K562 (cell line): ENCODE results near the gene ARHGAP26. TPM values are rescaled to one million over a fixed set of nuclear protein-coding genes. Genes with fewer than 3 reads are reported as not detected.

Experiments
- ARID1B ChIP-seq: fragments of 450-650 bp; IDR thresholded peaks from 2 replicates; pipeline ENCODE4 v1.6.1; 2016; ENCODE audit warnings: antibody characterized with exemption, mild to moderate bottlenecking, inconsistent platforms
- C11orf30 ChIP-seq: fragments of 450-650 bp; IDR thresholded peaks from 2 replicates; pipeline ENCODE4 v1.6.1; 2016; ENCODE audit warnings: low read depth, mild to moderate bottlenecking
- CBX2 ChIP-seq: fragments of 200-600 bp; sonication (generic); IDR thresholded peaks from one replicate; pipeline ENCODE4 v1.6.1; 2012; ENCODE audit warnings: mild to moderate bottlenecking, low read length, inconsistent platforms; ENCODE audit not compliant: insufficient read depth, poor library complexity, severe bottlenecking
- GATA2 ChIP-seq: sonication (generic); formaldehyde crosslinking; IDR thresholded peaks from 2 replicates; pipeline ENCODE4 v1.4.0; 2020; ENCODE audit warnings: mild to moderate bottlenecking, missing genetic modification reagents
- JUND ChIP-seq, 2 experiments: IDR thresholded peaks; 2 replicates in 1 of 2; 3 replicates in 1 of 2; pipeline ENCODE4 v1.6.1; 2011; ENCODE audit warnings: borderline replicate concordance in 2 of 2, low read depth in 2 of 2, low read length in 2 of 2, improper control_type of control experiment in 1 of 2, missing biosample characterization in 1 of 2, missing genetic modification characterization in 1 of 2, missing genetic modification reagents in 1 of 2
- LCOR ChIP-seq: sonication (generic); formaldehyde crosslinking; IDR thresholded peaks from 2 replicates; pipeline ENCODE4 v1.8.0; 2022; ENCODE audit warnings: mild to moderate bottlenecking, missing genetic modification reagents
- NR2C1 ChIP-seq, 2 experiments: fragments of 450-650 bp; IDR thresholded peaks; 2 replicates each; pipeline ENCODE4 v1.6.1; 2017; ENCODE audit warnings: mild to moderate bottlenecking in 2 of 2, antibody characterized with exemption in 1 of 2, inconsistent platforms in 1 of 2, missing compliant biosample characterization in 1 of 2, missing genetic modification characterization in 1 of 2
- RUNX1 ChIP-seq: sonication (generic); IDR thresholded peaks from 2 replicates; pipeline ENCODE4 v1.6.1; 2016; ENCODE audit warnings: antibody characterized with exemption, low read depth
- SMARCA4 ChIP-seq: fragments of 450-650 bp; IDR thresholded peaks from 2 replicates; pipeline ENCODE4 v1.6.1; 2016
- ZNF143 ChIP-seq: sonication (generic); formaldehyde crosslinking; IDR thresholded peaks from 2 replicates; pipeline ENCODE4 v1.9.0; 2022; ENCODE audit warnings: mild to moderate bottlenecking, missing genetic modification reagents
- ZNF311 ChIP-seq: fragments of 250-450 bp; sonication (Bioruptor Pico); IDR thresholded peaks from 2 replicates; pipeline ENCODE4 v1.4.0; 2020; ENCODE audit warnings: mild to moderate bottlenecking, moderate library complexity
- ZNF444 ChIP-seq: fragments of 250-450 bp; sonication (Bioruptor Pico); IDR thresholded peaks from 2 replicates; pipeline ENCODE4 v1.4.0; 2020; ENCODE audit warnings: mild to moderate bottlenecking, moderate library complexity
- ZNF583 ChIP-seq: fragments of 250-450 bp; sonication (Bioruptor Pico); IDR thresholded peaks from 2 replicates; pipeline ENCODE4 v1.4.0; 2020
- ZNF780A ChIP-seq: fragments of 250-450 bp; sonication (Bioruptor Pico); IDR thresholded peaks from 2 replicates; pipeline ENCODE4 v1.5.0; 2021; ENCODE audit warnings: mild to moderate bottlenecking
- polyA plus RNA-seq, 8 experiments: library from polyadenylated mRNA; depleted of rRNA in 4 of 8; stranded (reverse) in 5 of 8; unstranded in 3 of 8; fragments of >200 nt; fragmentation: Nextera tagmentation in 2 of 8; fragmentation: Illumina TruSeq in 1 of 8; extraction: Ambion mirVana in 2 of 8; extraction: Trizol in 1 of 8; gene quantifications; 2 replicates each; pipeline versions ENCODE4 v1.2.1 to v1.2.3, GENCODE V29; 2011 to 2014; ENCODE audit warnings: inconsistent platforms in 1 of 8, missing spikeins in 1 of 8
- total RNA-seq, 7 experiments: library from RNA; depleted of rRNA in 6 of 7; stranded (reverse); fragments of >200 nt in 6 of 7; fragmentation: Illumina TruSeq in 2 of 7; extraction: Trizol in 2 of 7; gene quantifications; 2 replicates each; pipeline versions ENCODE4 v1.2.1 to v1.2.3, GENCODE V29; 2011 to 2021; ENCODE audit warnings: low replicate concordance in 1 of 7
- TF ChIP-seq, protein P1 (sequence below): fragments of 450-650 bp; conservative IDR thresholded peaks from 2 replicates; pipeline ENCODE4 v1.6.1; 2016; ENCODE audit warnings: missing genetic modification characterization, low read depth, mild to moderate bottlenecking, missing compliant biosample characterization, moderate library complexity
- TF ChIP-seq, protein P2 (sequence below): sonication (generic); formaldehyde crosslinking; IDR thresholded peaks from 2 replicates; pipeline ENCODE4 v1.8.1; 2023; ENCODE audit warnings: mild to moderate bottlenecking, missing genetic modification reagents
- TF ChIP-seq, protein P3 (sequence below), 3 experiments: fragments of 200-800 bp in 1 of 3; sonication (Bioruptor generic) in 1 of 3; sonication (generic) in 1 of 3; formaldehyde crosslinking in 1 of 3; IDR thresholded peaks; 2 replicates each; pipeline versions ENCODE4 v1.6.1 to v1.8.0; 2016 to 2022; ENCODE audit warnings: mild to moderate bottlenecking in 2 of 3, missing compliant biosample characterization in 2 of 3, missing genetic modification characterization in 2 of 3, missing genetic modification reagents in 1 of 3
- TF ChIP-seq, protein P4 (sequence below): sonication (generic); formaldehyde crosslinking; IDR thresholded peaks from 2 replicates; pipeline ENCODE4 v1.8.0; 2022; ENCODE audit warnings: mild to moderate bottlenecking, missing genetic modification reagents
- TF ChIP-seq, protein P5 (sequence below): fragments of 450-650 bp; conservative IDR thresholded peaks from 2 replicates; pipeline ENCODE4 v1.6.1; 2016; ENCODE audit warnings: missing genetic modification characterization, low read depth, mild to moderate bottlenecking, control low read depth, missing compliant biosample characterization

The ARHGAP26 gene
- total and polyA plus RNA-seq, 9 of the 15 experiments (the other 6 are each of a cell fraction or from before 2014, with no cell fraction given): 0.13 to 1.1 (median 0.55) TPM

DNA sequence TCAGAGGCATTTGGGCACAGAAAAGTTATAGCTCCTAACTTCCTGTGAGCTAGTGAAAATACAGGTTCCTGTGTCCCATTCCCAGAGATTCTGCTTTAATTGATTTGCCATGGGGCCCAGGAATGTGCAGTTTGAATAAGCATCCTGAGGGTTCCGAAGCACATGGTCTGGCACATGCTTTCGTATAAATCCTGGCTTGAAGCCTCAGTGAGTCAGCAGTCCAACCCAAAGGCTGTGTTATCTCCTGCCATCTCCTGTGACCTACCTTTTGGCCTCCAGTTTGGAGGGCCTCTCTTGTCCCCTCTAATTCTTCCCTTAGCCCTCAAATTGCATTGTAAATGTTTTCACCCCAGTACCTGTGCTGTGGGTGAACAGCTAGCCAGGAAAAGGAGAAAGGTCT, 449.5 kb downstream of the ARHGAP26 start (continued):
- TF ChIP-seq ZNF780A (CRISPR knock-in tag) (no peak), JUND (IDR thresholded peaks at IDR 0.05; ENCODE audit: borderline replicate concordance, low read depth, low read length) (peak; percentile 71; the same call in 1 of the 2 replicates), JUND (tag; IDR thresholded peaks at IDR 0.05; ENCODE audit: borderline replicate concordance, low read depth, low read length) (peak; percentile 84; the same call in 2 of the 3 replicates), ARID1B (peak; percentile 47), NR2C1 (IDR thresholded peaks at IDR 0.05) (peak; percentile 19; the same call in 1 of the 2 replicates), NR2C1 (tag; IDR thresholded peaks at IDR 0.05) (no peak; the same call in none of the 2 replicates), GATA2 (peak; percentile 42; the same call in 1 of the 2 replicates), ZNF143 (CRISPR knock-in tag) (no peak), CBX2 (no peak), ZNF444 (CRISPR knock-in tag) (no peak), ZNF583 (CRISPR knock-in tag) (peak; percentile 87), C11orf30 (peak; percentile 77; the same call in 1 of the 2 replicates), ZNF311 (CRISPR knock-in tag) (peak; percentile 54), RUNX1 (no peak), LCOR (CRISPR knock-in tag) (peak; percentile 47; the same call in 1 of the 2 replicates), SMARCA4 (peak; percentile 68)
- TF ChIP-seq, protein P1, sequence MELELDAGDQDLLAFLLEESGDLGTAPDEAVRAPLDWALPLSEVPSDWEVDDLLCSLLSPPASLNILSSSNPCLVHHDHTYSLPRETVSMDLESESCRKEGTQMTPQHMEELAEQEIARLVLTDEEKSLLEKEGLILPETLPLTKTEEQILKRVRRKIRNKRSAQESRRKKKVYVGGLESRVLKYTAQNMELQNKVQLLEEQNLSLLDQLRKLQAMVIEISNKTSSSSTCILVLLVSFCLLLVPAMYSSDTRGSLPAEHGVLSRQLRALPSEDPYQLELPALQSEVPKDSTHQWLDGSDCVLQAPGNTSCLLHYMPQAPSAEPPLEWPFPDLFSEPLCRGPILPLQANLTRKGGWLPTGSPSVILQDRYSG (tag): peak; percentile 60; the same call in 1 of the 2 replicates
- TF ChIP-seq, protein P2, sequence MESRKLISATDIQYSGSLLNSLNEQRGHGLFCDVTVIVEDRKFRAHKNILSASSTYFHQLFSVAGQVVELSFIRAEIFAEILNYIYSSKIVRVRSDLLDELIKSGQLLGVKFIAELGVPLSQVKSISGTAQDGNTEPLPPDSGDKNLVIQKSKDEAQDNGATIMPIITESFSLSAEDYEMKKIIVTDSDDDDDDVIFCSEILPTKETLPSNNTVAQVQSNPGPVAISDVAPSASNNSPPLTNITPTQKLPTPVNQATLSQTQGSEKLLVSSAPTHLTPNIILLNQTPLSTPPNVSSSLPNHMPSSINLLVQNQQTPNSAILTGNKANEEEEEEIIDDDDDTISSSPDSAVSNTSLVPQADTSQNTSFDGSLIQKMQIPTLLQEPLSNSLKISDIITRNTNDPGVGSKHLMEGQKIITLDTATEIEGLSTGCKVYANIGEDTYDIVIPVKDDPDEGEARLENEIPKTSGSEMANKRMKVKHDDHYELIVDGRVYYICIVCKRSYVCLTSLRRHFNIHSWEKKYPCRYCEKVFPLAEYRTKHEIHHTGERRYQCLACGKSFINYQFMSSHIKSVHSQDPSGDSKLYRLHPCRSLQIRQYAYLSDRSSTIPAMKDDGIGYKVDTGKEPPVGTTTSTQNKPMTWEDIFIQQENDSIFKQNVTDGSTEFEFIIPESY (CRISPR knock-in tag): peak; percentile 40; the same call in 1 of the 2 replicates
- TF ChIP-seq, protein P3, sequence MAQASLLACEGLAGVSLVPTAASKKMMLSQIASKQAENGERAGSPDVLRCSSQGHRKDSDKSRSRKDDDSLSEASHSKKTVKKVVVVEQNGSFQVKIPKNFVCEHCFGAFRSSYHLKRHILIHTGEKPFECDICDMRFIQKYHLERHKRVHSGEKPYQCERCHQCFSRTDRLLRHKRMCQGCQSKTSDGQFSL (CRISPR knock-in tag; IDR thresholded peaks at IDR 0.05): no peak
- TF ChIP-seq, protein P3 (tag; IDR thresholded peaks at IDR 0.05): 0 out of 4 replicates have a peak, but pooled peaks of 1 of the 2 experiments have one; percentile 39
- TF ChIP-seq, protein P4, sequence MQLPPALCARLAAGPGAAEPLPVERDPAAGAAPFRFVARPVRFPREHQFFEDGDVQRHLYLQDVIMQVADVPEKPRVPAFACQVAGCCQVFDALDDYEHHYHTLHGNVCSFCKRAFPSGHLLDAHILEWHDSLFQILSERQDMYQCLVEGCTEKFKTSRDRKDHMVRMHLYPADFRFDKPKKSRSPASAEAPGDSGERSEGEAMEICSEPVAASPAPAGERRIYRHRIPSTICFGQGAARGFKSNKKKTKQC (CRISPR knock-in tag): peak; percentile 58; the same call in 1 of the 2 replicates
- TF ChIP-seq, protein P5, sequence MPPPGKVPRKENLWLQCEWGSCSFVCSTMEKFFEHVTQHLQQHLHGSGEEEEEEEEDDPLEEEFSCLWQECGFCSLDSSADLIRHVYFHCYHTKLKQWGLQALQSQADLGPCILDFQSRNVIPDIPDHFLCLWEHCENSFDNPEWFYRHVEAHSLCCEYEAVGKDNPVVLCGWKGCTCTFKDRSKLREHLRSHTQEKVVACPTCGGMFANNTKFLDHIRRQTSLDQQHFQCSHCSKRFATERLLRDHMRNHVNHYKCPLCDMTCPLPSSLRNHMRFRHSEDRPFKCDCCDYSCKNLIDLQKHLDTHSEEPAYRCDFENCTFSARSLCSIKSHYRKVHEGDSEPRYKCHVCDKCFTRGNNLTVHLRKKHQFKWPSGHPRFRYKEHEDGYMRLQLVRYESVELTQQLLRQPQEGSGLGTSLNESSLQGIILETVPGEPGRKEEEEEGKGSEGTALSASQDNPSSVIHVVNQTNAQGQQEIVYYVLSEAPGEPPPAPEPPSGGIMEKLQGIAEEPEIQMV (tag): no peak
